Cardiac muscle cell (in vitro differentiated cells and primary cell): Measurements from ENCODE around the gene IL17A. TPM values are rescaled to one million over a fixed set of nuclear protein-coding genes. Genes with fewer than 3 reads are reported as not detected.

Source experiments
- DNase-seq, 2 donors: peaks; one replicate each; pipeline versions ENCODE4 v3.0.0 to v3.0.0-alpha.2; 2010 to 2017; ENCODE audit warnings: low read depth in 1 of 2, low spot score in 1 of 2
- H3K27ac ChIP-seq: fragments of 200-600 bp; sonication (generic); 2 replicates; pipeline ENCODE4 v1.5.1; 2016
- H3K27me3 ChIP-seq: fragments of 200-600 bp; sonication (generic); 2 replicates; pipeline ENCODE4 v1.6.0; 2016; ENCODE audit warnings: control low read depth
- H3K36me3 ChIP-seq: fragments of 200-600 bp; sonication (generic); 2 replicates; pipeline ENCODE4 v1.5.1; 2016; ENCODE audit warnings: control low read depth
- H3K4me1 ChIP-seq: fragments of 200-600 bp; sonication (generic); 2 replicates; pipeline ENCODE4 v1.8.1; 2017; ENCODE audit warnings: low read depth, mild to moderate bottlenecking, mixed run types
- H3K4me3 ChIP-seq: fragments of 200-600 bp; sonication (generic); 2 replicates; pipeline ENCODE4 v1.5.1; 2016; ENCODE audit warnings: mild to moderate bottlenecking
- H3K9me3 ChIP-seq: fragments of 200-600 bp; sonication (generic); 2 replicates; pipeline ENCODE4 v1.5.1; 2017; ENCODE audit warnings: low read depth, mild to moderate bottlenecking, control low read depth
- polyA plus RNA-seq: library from polyadenylated mRNA; unstranded; fragments of >200 nt; fragmentation: Nextera tagmentation; extraction: Ambion mirVana; gene quantifications from 2 replicates; pipeline ENCODE4 v1.2.1, GENCODE V29; 2016
- total RNA-seq: library from RNA; depleted of rRNA; stranded (reverse); fragments of >200 nt; gene quantifications from 2 replicates; pipeline ENCODE4 v1.2.3, GENCODE V29; 2016
- TF ChIP-seq, protein P1 (sequence below): IDR thresholded peaks from 2 replicates; pipeline ENCODE4 v1.5.1; 2012; ENCODE audit warnings: low read depth, mild to moderate bottlenecking, low read length

Gene IL17A
- total RNA-seq (not detected in 2 replicates), polyA plus RNA-seq (not detected in 2 replicates)

DNA sequence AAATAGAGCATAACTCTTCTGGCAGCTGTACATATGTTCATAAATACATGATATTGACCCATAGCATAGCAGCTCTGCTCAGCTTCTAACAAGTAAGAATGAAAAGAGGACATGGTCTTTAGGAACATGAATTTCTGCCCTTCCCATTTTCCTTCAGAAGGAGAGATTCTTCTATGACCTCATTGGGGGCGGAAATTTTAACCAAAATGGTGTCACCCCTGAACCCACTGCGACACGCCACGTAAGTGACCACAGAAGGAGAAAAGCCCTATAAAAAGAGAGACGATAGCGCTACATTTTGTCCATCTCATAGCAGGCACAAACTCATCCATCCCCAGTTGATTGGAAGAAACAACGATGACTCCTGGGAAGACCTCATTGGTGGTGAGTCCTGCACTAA lies at the start of gene IL17A:
Gene IL17A, plus strand, starts transcription at position 301 of the 400 bp plus-strand sequence. Its CDS starts 57 bp downstream, at position 358.
- no peak within 1 kb of the TSS for H3K27ac ChIP-seq
- H3K4me1 ChIP-seq: no peaks in the 10 kb centered on the region
- H3K27me3 ChIP-seq: peaks cover 22% of the 10 kb centered on the region
- no peaks in the 10 kb centered on the region for H3K36me3 ChIP-seq
- H3K4me3 ChIP-seq: no peak within 1 kb of the TSS
- TF ChIP-seq, protein P1, sequence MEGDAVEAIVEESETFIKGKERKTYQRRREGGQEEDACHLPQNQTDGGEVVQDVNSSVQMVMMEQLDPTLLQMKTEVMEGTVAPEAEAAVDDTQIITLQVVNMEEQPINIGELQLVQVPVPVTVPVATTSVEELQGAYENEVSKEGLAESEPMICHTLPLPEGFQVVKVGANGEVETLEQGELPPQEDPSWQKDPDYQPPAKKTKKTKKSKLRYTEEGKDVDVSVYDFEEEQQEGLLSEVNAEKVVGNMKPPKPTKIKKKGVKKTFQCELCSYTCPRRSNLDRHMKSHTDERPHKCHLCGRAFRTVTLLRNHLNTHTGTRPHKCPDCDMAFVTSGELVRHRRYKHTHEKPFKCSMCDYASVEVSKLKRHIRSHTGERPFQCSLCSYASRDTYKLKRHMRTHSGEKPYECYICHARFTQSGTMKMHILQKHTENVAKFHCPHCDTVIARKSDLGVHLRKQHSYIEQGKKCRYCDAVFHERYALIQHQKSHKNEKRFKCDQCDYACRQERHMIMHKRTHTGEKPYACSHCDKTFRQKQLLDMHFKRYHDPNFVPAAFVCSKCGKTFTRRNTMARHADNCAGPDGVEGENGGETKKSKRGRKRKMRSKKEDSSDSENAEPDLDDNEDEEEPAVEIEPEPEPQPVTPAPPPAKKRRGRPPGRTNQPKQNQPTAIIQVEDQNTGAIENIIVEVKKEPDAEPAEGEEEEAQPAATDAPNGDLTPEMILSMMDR: no peak
- DNase-seq: no peak
- H3K9me3 ChIP-seq: no peaks in the 10 kb centered on the region

DNA sequence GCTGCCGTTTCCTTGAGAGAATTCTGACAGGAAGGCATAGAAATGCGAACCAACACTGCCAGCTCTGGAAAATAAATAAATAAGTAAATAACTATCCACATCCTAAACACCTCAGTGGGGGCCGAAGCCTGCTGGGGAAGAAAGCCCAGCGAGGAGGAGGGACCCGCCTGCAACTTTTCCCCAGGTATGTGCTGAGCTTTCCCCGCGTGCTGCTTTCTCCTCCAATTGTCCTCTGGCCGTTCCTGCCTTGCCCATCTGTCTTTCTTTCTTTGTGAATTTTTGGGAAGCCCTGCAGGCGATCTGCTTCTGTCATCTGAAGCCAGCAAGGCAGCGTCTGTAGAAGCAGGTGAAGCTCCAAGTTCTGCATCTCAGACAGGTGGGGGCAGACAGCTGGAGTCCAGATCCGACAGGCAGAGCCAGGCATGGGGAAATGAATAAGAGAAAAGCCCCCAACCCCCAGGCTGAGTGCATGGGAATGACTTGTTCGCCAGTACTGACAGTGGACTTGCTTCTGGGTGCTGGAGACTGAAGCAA lies 49.2 kb upstream of the IL17A start:
- TF ChIP-seq, protein P1: no peak
- H3K4me3 ChIP-seq: no peak overlapping the region
- no peaks in the 10 kb centered on the region for H3K27me3 ChIP-seq
- H3K36me3 ChIP-seq: no peaks in the 10 kb centered on the region
- no peak for DNase-seq
- H3K4me1 ChIP-seq: peaks cover 7% of the 10 kb centered on the region
- no peak overlapping the region for H3K27ac ChIP-seq
- no peaks in the 10 kb centered on the region for H3K9me3 ChIP-seq

DNA sequence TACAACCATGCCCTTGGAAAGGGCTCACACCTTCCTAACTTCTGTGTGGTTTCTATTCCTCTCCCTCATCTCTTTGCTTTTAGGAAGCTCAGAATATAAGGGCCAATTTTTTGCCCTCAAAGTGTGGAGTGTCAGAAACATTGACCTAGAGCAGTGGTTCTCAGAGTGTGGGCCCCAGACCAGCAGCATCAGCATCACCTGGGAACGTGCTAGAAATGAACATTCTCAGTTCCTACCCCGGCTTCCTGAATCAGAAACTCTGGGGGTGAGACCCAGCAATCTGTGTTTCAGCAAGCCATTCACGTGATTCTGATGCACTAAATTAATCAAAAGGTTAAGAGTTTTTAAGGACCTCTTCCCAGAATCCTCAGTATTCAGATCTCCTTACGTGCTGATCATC lies 47.9 kb upstream of the IL17A start:
- H3K4me1 ChIP-seq: peaks cover 7% of the 10 kb centered on the region
- no peaks in the 10 kb centered on the region for H3K36me3 ChIP-seq
- no peaks in the 10 kb centered on the region for H3K9me3 ChIP-seq
- TF ChIP-seq, protein P1: no peak
- H3K4me3 ChIP-seq: no peak overlapping the region
- no peak overlapping the region for H3K27ac ChIP-seq
- no peak for DNase-seq
- H3K27me3 ChIP-seq: no peaks in the 10 kb centered on the region

DNA sequence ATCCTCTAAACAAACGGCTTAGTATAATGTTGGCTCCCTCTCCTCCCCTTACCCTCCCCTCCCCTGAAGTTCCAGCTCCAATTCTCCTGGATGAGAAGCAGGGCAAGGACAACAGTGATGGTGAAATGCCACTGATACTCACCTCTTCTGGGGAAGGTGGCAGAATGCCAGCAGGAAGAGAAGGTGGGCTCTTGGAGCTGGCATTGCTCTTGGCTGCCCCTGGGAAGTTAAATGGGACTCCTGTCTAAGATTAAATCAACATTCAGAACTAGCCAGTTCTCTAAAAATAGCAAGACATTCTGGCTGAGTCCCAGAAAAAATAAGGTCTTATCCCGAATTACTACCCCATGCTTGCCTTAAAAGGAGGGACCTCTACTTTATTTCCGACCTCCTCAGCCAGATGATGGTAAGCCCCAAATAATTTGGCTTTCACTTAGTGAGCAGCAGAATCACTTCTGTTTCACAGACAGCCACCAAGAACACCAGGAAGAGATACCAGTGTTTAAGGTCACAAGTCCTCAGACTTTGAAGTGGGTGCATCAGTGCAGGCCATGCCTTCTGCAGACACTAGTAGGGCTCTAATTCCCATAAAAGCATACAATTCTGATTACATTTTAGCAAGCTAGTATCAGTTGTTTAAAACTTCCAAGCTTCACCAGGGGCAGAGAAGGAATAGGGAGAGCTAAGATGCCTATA lies 46.0 kb upstream of the IL17A start:
- no peaks in the 10 kb centered on the region for H3K36me3 ChIP-seq
- no peak overlapping the region for H3K27ac ChIP-seq
- peaks cover 7% of the 10 kb centered on the region for H3K4me1 ChIP-seq
- peaks cover 9% of the 10 kb centered on the region for H3K27me3 ChIP-seq
- DNase-seq: no peak
- TF ChIP-seq, protein P1: no peak
- H3K9me3 ChIP-seq: no peaks in the 10 kb centered on the region
- no peak overlapping the region for H3K4me3 ChIP-seq

- peaks cover 9% of the 10 kb centered on the region for H3K27me3 ChIP-seq
- H3K27ac ChIP-seq: no peak overlapping the region
- TF ChIP-seq, protein P1: no peak
- H3K4me3 ChIP-seq: no peak overlapping the region
- peaks cover 7% of the 10 kb centered on the region for H3K4me1 ChIP-seq
- H3K9me3 ChIP-seq: no peaks in the 10 kb centered on the region
- H3K36me3 ChIP-seq: no peaks in the 10 kb centered on the region
- DNase-seq: no peak
Measured at GRCh38 chr6:52141596-52141995, 44.6 kb upstream of the IL17A start.
